G401.6 (cell line): ENCODE results near the gene FANK1.
"Not testable (repeated sequence)": the region's sequence is repeated elsewhere in the genome, so short reads cannot be mapped to it uniquely, and the experiment has no call there.

Experiments
- FAIRE-seq: peaks from 2 replicates; lab custom pipeline; 2012; peaks lifted over from hg19 to GRCh38; lab: Jason Lieb, UNC

The FANK1 gene

GRCh38 chr10:125929618-125930017 is 33.3 kb downstream of the FANK1 start:
- no peak for FAIRE-seq

GRCh38 chr10:125933693-125934092 is 37.3 kb downstream of the FANK1 start:
- FAIRE-seq, result no peak

GRCh38 chr10:125936331-125936730 is 40.0 kb downstream of the FANK1 start:
- FAIRE-seq, result no peak

GRCh38 chr10:125940515-125940914 is 44.2 kb downstream of the FANK1 start:
- FAIRE-seq, result no peak

- no peak for FAIRE-seq
Measured at GRCh38 chr10:125951290-125951689, 54.9 kb downstream of the FANK1 start.

GRCh38 chr10:125953778-125954385 is 57.5 kb downstream of the FANK1 start:
- no peak for FAIRE-seq

GRCh38 chr10:125955766-125956165 is 59.4 kb downstream of the FANK1 start:
- no peak for FAIRE-seq

- no peak for FAIRE-seq
Measured at GRCh38 chr10:125961743-125962142, 65.4 kb downstream of the FANK1 start.

GRCh38 chr10:125962200-125962599 is 65.8 kb downstream of the FANK1 start:
- FAIRE-seq, result no peak

- FAIRE-seq, result no peak
Measured at GRCh38 chr10:125964558-125964957, 68.2 kb downstream of the FANK1 start.

- FAIRE-seq, result no peak
Measured at GRCh38 chr10:125967533-125967932, 71.2 kb downstream of the FANK1 start.

- FAIRE-seq, result not testable (repeated sequence)
Measured at GRCh38 chr10:125970077-125970630, 73.8 kb downstream of the FANK1 start.

- no peak for FAIRE-seq
Measured at GRCh38 chr10:125976960-125977605, 80.7 kb downstream of the FANK1 start.

- no peak for FAIRE-seq
Measured at GRCh38 chr10:125979976-125980375, 83.6 kb downstream of the FANK1 start.

- FAIRE-seq, result no peak
Measured at GRCh38 chr10:125980521-125981035, 84.2 kb downstream of the FANK1 start.

- peak; percentile 54 for FAIRE-seq
Measured at GRCh38 chr10:125982260-125982948, 86.0 kb downstream of the FANK1 start.

- FAIRE-seq, result no peak
Measured at GRCh38 chr10:125983161-125983560, 86.8 kb downstream of the FANK1 start.

GRCh38 chr10:125983656-125984055 is 87.3 kb downstream of the FANK1 start:
- FAIRE-seq, result no peak

- no peak for FAIRE-seq
Measured at GRCh38 chr10:125984346-125984745, 88.0 kb downstream of the FANK1 start.

GRCh38 chr10:125984865-125985495 is 88.6 kb downstream of the FANK1 start:
- FAIRE-seq, result no peak

- no peak for FAIRE-seq
Measured at GRCh38 chr10:125985557-125986240, 89.3 kb downstream of the FANK1 start.

- FAIRE-seq, result no peak
Measured at GRCh38 chr10:125989791-125990190, 93.4 kb downstream of the FANK1 start.
